ENCODE data around the gene ARFGAP3.
"Not testable (repeated sequence)": the region's sequence is repeated elsewhere in the genome, so short reads cannot be mapped to it uniquely, and the experiment has no call there.

- TF ChIP-seq CTCF (IDR thresholded peaks at IDR 0.05; ENCODE audit: low read depth, low read length); MYC (IDR thresholded peaks at IDR 0.05; ENCODE audit: low read depth, low read length); POLR2A (IDR thresholded peaks at IDR 0.05; ENCODE audit: extremely low read depth, insufficient read length): not testable (repeated sequence)
Measured at GRCh38 chr22:42755553-42755952, 101.5 kb downstream of the ARFGAP3 start.

Measured in NB4 (cell line).